Activated T-helper 9 cell treated with anti-CD3 and anti-CD28 coated beads, Interleukin-2, amount 50 U/mL, for 16 hours (primary cell): ENCODE measurements around the gene PCDHA1.

ENCODE experiments used
- DNase-seq: peaks from one replicate; pipeline ENCODE4 v3.0.0-alpha.2; 2020; ENCODE audit warnings: low read depth

PCDHA1 gene

GRCh38 chr5:140923601-140924000 lies 137.7 kb downstream of the PCDHA1 start:
- DNase-seq = no peak

DNA sequence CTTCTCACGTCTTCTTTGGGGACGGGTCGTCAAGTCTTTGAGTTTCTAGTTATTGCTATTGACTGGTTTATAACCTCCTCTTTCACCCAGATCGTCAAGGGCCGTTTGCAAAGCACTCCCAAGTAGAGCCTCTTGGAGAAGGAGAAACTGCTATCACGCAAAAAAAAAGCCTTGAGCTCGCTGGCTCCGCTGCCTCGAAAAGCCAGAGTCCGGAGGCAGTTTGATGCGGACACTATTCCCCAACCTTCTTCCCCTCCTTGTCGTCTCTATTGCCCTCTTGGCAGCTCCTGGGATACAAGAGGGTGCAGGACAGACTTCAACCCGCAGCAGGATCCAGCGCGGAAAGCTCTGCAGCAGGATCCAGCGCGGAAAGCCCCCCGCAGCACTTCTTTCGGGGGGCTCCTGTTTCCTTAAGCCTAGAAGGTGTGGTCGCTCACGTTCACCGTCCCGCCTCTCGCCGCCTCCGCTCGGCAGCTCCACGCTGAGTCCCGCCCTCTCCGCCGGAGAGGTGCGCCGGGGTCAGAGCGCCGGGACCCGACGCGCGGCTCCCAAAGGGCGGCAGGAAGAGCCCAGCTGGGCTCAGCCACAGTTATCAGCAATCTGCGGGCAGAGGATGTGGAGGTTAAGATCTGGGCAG lies 140.0 kb downstream of the PCDHA1 start, which contains the start of gene PCDHAC1:
TSS of gene PCDHAC1 (plus strand) at position 494 of the 637 bp plus-strand sequence. CDS start 594 bp downstream, outside the sequence.
- DNase-seq = no peak

- no peak for DNase-seq
Observed at GRCh38 chr5:140926443-140927227, 140.7 kb downstream of the PCDHA1 start.

DNA sequence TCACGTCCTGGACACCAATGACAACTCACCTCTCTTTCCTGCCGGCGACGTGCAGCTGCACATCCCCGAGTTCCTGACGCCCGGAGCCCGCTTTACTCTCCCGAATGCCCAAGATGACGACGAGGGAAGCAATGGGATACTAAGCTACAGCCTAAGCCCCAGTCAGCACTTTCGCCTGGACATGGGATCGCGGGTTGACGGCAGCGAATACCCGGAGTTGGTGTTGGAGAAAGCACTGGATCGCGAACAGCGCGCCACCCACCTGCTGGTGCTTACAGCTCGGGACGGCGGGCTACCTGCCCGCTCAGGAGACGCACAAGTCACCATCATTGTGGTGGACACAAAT lies 141.3 kb downstream of the PCDHA1 start:
- DNase-seq = no peak

GRCh38 chr5:140934964-140935606 lies 149.1 kb downstream of the PCDHA1 start:
- DNase-seq = no peak

DNA sequence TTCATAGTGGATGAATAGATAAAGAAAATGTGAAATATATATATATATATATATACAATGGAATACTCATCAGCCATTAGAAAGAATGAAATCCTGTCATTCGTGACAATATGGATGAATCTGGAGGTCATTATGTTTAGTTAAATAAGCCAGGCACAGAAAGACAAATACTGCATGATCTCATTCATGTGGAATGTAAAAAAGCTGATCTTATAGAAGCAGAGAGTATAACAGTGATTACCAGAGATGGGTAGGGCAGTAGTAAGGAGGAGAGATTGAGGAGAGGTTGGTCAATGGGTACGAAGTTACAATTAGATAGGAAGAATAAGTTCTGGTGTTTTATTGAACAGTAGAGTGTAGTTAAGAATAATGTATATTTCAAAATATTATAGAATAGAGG lies 160.6 kb downstream of the PCDHA1 start:
- DNase-seq = no peak

GRCh38 chr5:140951636-140952035 lies 165.7 kb downstream of the PCDHA1 start:
- DNase-seq = no peak

- DNase-seq = no peak
Observed at GRCh38 chr5:140953234-140953633, 167.3 kb downstream of the PCDHA1 start.

GRCh38 chr5:140962190-140962589 lies 176.2 kb downstream of the PCDHA1 start:
- no peak for DNase-seq

DNA sequence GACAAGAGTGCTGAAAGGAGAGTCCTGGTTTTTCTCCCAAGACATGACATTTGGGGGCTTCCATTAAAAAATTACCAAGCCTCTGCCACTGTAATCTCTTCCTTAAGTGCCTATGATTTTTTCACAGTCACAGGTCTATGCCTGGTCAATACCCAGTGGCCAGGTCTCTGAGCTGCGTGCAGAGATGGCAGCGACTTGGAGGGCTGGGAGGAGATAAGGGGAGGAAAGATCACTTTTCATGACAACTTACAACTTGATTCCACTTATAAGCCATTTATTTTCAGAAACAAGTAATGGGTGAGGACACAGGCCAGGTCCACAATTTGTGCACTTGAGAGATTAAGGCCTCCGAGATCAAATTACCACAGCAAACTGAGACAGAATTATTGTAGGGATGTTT lies 178.4 kb downstream of the PCDHA1 start:
- DNase-seq = no peak

GRCh38 chr5:140965905-140966292 lies 180.0 kb downstream of the PCDHA1 start:
- no peak for DNase-seq

DNA sequence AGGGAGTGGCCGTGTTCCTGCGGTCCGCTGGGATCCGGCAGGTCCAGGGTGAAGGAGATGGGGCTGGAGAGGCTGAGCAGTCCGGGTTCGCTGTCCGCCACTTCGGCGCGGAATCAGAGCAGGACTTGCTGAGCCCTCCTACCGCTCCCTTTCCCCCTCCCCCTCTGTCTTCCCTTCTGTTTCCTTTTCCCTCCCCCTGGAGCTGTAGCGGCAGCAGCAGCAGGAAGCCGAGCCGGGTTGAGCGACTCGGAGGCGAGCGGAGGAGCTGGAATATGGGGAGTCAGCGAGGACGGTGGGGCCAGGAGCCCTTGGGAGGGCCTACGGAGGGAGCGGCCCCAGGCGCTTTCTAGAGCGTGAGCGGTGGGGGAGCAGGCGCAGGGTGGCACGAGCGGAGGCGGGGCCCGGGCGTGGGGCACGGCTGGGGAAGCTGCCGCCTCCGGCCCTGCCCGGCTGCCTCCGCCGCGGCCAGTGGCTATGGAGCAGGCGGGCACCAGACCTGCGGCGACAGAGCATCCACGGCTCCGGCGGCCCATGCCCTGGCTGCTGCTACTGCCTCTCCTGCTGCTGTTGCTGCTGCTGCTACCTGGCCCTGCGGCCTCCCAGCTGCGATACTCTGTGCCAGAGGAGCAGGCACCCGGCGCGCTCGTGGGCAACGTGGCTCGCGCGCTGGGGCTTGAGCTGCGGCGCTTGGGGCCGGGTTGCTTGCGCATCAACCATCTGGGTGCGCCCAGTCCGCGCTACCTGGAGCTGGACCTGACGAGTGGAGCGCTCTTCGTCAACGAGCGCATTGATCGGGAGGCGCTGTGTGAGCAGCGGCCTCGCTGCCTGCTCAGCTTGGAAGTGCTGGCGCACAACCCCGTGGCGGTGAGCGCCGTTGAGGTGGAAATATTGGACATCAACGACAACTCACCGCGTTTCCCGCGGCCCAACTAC lies 180.6 kb downstream of the PCDHA1 start, which contains the start of gene PCDHAC2:
TSS of gene PCDHAC2 (plus strand) at position 184 of the 933 bp plus-strand sequence. CDS start at position 475, 291 bp downstream.
- DNase-seq = no peak

DNA sequence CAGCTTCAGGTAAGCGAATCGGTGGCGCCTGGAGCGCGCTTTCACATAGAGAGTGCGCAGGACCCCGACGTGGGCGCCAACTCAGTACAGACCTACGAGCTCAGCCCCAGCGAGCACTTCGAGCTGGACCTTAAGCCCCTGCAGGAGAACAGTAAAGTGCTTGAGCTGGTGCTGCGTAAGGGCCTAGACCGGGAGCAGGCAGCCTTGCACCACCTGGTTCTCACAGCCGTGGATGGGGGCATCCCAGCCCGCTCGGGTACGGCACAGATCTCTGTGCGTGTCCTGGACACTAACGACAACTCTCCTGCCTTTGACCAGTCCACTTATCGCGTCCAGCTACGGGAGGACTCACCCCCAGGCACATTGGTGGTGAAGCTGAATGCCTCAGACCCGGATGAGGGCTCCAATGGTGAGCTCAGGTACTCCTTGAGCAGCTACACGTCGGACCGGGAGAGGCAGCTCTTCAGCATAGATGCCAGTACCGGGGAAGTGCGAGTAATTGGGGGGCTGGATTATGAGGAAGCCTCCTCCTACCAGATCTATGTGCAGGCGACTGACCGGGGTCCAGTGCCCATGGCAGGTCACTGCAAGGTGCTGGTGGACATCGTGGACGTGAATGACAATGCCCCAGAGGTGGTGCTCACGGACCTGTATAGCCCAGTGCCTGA lies 181.4 kb downstream of the PCDHA1 start:
- no peak for DNase-seq

DNA sequence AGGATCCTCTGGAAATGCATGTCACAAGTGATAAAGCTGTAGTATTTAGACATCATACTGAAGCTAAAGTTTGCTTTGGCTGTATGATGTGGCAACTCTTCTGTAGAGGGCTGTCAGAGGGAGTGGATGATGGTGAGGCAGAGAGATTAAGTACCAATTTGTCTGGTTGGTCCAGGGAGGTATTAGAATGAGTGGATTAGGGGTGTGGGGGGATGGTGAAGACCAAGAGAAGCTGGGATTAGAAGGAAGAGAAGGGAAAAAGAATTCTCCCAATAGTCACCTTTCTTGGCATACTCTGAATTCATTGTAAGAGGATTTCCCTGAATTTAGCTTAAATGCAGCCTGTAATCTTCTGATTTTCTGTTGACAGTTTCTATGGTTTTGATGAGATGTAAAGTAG lies 183.9 kb downstream of the PCDHA1 start:
- DNase-seq = no peak

DNA sequence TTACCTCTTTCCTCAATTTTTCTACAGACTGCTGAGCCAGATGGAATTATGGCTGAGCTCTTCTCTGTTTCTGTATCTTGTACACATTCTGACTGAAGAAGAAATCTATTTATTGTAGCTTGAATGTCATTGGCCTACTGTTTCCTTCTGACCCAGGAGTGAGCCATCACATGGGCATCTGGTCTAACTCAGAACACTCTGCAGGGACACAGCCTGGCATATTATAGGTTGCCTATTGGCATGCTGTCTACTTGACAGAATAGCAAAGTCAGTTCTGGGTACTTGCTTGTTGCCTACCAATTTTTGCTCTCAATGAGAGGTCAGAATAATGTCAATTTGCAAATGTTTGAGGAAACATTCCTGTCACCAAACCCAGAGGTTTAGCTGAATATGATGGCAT lies 187.6 kb downstream of the PCDHA1 start:
- no peak for DNase-seq

- no peak for DNase-seq
Observed at GRCh38 chr5:140977003-140977402, 191.1 kb downstream of the PCDHA1 start.

DNA sequence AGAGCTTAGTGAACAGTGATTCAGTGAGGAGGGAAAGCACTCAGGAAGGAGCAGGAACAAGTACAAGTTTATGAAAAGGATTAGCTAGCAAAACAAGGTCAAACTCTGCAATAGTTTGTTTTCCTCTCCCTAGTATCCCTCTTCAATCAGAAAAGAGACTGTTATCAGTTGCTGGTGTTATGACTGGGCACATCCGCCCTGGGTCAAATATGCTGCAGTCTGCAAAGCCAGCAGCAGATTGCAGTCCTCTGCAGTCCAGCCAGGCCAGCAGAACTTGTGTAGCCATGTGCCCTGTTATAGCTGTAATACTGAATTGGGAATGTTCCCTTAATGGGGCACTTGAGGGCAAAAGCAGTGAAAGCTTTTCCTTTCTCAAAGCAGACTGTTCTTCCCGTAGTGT lies 192.3 kb downstream of the PCDHA1 start:
- DNase-seq = no peak

GRCh38 chr5:140978983-140979382 lies 193.0 kb downstream of the PCDHA1 start:
- DNase-seq = no peak

GRCh38 chr5:140982083-140982716 lies 196.3 kb downstream of the PCDHA1 start:
- DNase-seq = no peak

DNA sequence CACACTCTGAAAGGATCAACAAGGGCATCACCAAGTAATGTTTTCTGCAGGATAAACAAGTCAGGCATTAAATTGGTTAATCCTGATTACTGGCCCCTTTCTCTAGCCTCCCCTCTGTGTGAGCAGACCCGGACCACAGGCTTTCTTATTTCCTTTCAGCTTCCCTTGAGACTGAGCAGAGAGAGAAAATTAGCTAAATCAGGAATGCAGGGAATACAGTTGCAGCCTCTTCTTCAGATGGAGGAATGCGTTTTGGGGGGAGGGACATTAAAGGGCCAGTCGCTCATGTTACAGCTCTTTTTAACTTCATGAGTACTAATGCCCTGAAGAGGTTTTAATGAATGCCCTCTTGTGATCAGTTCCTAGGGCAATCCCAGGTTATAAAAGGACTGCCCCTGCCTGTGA lies 200.2 kb downstream of the PCDHA1 start:
- DNase-seq = no peak

GRCh38 chr5:140988100-140988499 lies 202.2 kb downstream of the PCDHA1 start:
- DNase-seq = no peak
